C4-2B (cell line): ENCODE results near the gene MAML3.

Experiments used
- H3K27ac ChIP-seq: fragments of 450-650 bp; 2 replicates; pipeline ENCODE4 v1.5.1; 2017
- ZFX ChIP-seq: fragments of 450-650 bp; IDR thresholded peaks from 2 replicates; pipeline ENCODE4 v1.6.1; 2017
- TF ChIP-seq, protein P1 (sequence below): fragments of 450-650 bp; conservative IDR thresholded peaks from 2 replicates; pipeline ENCODE4 v1.5.1; 2017; ENCODE audit warnings: mild to moderate bottlenecking

The MAML3 gene

DNA sequence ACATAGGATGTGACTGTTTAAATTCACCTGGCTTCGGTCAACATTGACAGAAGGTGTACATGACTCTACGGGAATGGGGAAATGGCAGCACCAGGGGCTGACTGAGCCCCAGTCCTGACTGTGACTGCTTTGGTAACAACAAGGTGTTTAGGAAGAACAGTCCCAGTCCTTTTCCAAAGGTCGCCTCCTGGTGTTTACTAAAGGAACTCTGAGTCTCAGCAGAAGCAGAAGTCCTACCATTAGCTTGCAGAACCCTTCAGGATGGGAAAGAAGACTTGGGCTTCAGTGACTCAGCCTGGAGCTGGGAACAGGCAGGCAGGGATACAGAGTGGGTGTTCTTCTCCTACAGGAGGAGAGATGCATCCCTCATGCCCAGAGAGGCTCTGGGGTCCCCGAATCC is 385.1 kb downstream of the MAML3 start:
- no peak for TF ChIP-seq ZFX
- TF ChIP-seq, protein P1, sequence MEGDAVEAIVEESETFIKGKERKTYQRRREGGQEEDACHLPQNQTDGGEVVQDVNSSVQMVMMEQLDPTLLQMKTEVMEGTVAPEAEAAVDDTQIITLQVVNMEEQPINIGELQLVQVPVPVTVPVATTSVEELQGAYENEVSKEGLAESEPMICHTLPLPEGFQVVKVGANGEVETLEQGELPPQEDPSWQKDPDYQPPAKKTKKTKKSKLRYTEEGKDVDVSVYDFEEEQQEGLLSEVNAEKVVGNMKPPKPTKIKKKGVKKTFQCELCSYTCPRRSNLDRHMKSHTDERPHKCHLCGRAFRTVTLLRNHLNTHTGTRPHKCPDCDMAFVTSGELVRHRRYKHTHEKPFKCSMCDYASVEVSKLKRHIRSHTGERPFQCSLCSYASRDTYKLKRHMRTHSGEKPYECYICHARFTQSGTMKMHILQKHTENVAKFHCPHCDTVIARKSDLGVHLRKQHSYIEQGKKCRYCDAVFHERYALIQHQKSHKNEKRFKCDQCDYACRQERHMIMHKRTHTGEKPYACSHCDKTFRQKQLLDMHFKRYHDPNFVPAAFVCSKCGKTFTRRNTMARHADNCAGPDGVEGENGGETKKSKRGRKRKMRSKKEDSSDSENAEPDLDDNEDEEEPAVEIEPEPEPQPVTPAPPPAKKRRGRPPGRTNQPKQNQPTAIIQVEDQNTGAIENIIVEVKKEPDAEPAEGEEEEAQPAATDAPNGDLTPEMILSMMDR, result peak; percentile 25
- no peak overlapping the region for H3K27ac ChIP-seq

DNA sequence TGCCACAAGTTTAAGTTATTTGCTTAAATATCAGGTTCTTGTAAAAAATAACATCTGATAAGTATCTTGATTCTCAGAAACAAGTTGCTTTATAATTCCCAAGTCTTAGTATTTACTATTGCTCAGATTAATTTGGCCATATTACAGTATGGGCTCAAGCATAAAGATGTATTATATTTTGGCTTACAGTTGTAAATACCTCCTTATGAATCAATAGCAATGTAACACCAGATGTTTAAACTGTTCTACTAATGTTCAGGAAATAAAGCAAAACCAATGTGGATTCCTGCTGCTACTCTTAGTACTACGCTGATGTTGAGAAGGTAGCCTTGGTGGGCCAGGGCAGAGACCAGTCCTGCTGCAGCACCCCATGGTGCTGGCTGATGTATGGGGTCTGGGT is 385.6 kb downstream of the MAML3 start:
- TF ChIP-seq ZFX, result no peak
- TF ChIP-seq, protein P1, result no peak
- H3K27ac ChIP-seq, result no peak overlapping the region

DNA sequence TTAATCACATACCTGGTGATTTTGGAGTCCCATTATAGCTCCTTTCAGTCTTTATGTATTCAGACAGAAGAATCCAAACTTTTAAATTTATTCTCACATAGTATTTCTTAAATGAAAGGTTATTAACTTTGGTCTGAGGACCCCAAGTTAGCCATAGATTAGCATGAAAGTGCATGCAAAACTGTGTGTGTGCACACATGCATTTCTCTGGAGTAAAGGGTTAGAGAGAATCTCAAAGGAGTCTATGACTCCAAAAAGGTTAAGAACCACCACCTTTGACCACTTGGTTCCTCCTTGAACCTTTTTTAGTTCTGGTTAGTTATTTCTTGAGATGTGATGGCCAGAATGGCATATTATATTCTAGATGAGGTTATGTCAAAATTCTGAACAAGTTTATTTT is 386.4 kb downstream of the MAML3 start:
- H3K27ac ChIP-seq, result no peak overlapping the region
- TF ChIP-seq, protein P1, result no peak
- TF ChIP-seq ZFX, result no peak

DNA sequence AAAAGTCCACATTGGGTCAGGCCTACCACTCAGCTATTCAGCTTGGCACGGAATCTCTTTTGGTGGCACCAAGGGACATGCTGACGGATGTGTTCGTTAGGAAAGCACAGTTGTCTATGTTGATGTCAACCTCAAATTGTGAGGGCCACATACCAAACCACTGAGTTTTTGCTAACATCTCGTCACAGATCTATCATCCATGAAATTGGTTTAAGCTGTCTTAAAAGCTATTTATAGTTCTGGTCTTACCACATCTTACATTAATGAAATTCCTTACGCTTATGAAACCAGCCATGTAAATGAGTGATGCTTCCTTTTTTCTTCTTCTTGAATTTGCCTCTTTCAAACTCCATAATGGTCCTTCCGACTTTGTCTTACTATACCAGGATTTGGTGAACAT is 386.8 kb downstream of the MAML3 start:
- no peak overlapping the region for H3K27ac ChIP-seq
- TF ChIP-seq ZFX, result no peak
- TF ChIP-seq, protein P1, result no peak

DNA sequence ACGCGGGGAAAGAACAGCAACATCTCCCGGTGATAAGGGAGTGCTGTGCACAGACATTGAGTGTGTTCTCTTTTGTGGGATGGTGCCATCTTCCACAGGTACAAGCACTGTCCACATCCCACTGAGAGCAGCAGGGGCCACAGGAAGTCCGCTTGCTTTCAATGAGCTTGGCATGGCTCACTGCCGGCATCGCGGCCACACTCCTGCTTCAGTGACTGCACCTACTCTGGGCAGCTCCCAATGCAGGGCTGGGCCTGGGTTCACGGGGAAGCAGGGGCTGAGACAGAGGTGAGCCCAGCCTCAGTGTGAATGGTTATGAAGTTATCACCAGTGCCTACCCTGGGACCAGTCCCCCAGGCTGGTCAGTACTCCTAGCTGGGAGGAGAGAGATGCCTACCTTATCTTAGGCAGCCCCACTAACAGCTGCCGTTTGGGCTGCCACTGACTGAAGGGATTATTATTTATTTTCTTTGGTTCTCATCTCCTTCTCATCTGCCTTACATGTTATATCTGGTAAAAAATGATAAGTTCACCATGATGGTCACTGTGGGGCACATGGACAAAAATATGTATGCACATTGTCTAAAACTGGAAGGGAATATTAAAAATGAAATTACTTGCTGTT is 389.2 kb downstream of the MAML3 start:
- no peak for TF ChIP-seq ZFX
- TF ChIP-seq, protein P1, result no peak
- no peak overlapping the region for H3K27ac ChIP-seq

DNA sequence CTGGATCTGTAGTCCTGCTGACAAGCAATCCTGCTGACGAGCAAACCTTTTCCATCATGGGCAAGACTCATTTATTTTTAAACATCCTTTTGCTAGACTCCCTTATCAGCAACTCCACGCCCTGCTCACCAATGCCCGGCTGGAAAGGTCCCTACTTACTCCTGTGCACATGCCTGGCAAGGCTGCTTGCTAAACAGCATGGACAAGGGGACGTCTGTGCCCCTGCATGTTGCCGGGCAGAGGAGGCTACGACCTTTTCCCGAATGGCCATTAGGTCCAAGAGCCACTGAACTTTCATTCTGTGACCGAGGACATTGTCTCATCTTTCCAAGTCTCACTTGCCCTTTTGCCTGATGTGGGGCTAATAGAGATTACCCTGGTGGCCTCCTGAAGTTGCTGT is 389.8 kb downstream of the MAML3 start:
- H3K27ac ChIP-seq, result no peak overlapping the region
- TF ChIP-seq, protein P1, result no peak
- no peak for TF ChIP-seq ZFX

DNA sequence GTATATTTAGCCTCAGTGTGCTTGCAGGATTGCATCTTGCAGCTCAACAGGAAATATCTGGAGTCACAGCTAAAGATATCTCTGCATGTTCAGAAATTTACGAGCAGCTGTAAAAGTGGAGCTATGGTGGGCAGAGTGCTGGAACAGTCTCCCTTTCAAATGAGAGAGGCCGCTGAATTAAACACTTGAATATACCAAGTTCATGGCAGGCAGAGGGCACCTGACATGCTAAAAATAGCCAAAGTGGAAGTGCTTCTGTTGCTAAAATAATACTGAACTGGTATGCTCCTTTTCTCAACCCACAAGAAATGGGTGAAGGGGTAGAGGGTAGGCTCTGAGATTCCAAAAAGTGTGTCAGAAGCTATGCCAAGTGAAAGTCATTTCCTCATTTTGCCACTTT is 390.3 kb downstream of the MAML3 start:
- no peak overlapping the region for H3K27ac ChIP-seq
- TF ChIP-seq ZFX, result no peak
- TF ChIP-seq, protein P1, result no peak
